GM20431 (cell line): Measurements from ENCODE around the gene SMARCC2.
"Not testable (repeated sequence)": the region's sequence is repeated elsewhere in the genome, so short reads cannot be mapped to it uniquely, and the experiment has no call there.

ENCODE experiments used
- in situ Hi-C: fragments of 300-500 bp; cut with MseI, MboI; formaldehyde crosslinking; loops from one replicate; pipeline ENCODE4 v1.15.0; 2020; ENCODE audit warnings: low sequenced_read_pairs; ENCODE audit not compliant: unreplicated experiment

The SMARCC2 gene

GRCh38 chr12:56127888-56128669 lies 61.2 kb downstream of the SMARCC2 start, which contains the start of gene ESYT1:
Gene ESYT1, plus strand, starts transcription at chr12:56128267. Its CDS starts 53 bp downstream, at chr12:56128320.
- in situ Hi-C loops: no loop called here

DNA sequence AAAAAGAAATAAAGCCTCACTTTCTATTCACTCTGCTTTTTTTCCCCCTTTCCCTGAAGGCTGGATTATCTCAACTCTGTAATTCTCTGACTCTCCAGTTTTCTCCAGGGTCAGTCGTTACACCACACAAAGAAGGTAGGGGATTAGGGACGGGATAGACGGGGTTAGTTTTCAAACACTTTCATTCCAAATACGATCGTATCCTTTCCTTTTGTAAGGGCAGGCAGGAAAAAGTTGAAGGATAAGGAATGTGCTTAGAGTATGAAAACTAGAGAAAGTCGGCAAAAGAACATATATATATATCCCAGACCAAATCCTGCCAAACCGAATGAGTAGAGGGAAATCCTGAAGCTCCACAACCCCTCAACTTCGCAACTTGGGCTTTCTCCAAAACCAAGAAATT lies 61.8 kb downstream of the SMARCC2 start:
- in situ Hi-C loops: no loop called here

- in situ Hi-C loops: no loop called here
Observed at GRCh38 chr12:56126732-56127239, 62.5 kb downstream of the SMARCC2 start.

GRCh38 chr12:56124133-56124532 lies 65.2 kb downstream of the SMARCC2 start:
- in situ Hi-C loops: no loop called here

DNA sequence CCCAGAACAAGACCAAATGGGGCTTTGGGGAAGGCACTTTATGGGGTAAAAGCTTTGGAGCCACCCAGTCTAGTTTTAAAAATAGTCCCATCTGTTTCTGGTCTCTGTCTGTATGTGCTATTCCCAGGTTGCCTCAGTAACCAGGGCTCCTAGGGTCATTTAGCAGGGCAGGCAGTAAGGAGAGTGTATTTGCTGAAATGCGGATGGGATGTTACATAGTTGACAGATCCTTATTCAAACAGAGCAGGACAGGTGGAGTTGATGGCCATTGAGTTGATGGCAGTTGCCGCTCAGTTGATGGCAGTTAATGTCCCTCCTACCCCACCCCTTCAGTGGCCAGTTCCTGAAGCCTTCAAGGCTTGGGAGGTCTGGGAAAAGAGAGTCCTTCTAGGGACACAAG lies 66.6 kb downstream of the SMARCC2 start:
- in situ Hi-C loops: no loop called here

- in situ Hi-C loops: no loop called here
Observed at GRCh38 chr12:56121204-56121870, 67.9 kb downstream of the SMARCC2 start.

DNA sequence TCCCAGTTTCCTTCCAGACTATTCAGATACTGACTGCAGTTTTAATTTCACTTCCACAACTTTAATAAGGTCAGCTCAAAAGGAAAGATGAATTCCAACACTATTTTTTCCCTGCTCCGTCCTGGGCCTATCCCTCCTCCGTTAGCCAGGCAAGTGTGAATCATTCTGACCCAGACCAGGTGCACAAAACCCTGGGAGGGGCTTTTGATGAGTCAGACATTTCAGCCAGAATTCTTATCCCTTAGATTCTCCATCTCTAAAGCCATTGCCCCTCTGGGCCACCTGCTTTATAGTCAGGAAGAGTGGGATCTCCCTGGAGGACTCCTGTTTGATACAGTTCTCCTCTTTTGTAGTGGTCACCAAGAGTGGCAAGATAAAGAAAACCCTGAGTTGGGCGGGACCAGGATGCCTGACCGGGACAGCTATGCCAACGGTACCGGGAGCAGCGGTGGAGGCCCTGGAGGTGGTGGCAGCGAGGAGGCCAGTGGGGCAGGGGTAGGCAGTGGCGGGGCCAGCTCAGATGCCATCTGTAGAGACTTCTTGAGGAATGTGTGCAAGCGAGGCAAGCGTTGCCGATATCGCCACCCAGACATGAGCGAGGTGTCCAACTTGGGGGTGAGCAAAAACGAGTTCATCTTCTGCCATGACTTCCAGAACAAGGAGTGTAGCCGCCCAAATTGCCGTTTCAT lies 69.0 kb downstream of the SMARCC2 start:
- in situ Hi-C loops: no loop called here

DNA sequence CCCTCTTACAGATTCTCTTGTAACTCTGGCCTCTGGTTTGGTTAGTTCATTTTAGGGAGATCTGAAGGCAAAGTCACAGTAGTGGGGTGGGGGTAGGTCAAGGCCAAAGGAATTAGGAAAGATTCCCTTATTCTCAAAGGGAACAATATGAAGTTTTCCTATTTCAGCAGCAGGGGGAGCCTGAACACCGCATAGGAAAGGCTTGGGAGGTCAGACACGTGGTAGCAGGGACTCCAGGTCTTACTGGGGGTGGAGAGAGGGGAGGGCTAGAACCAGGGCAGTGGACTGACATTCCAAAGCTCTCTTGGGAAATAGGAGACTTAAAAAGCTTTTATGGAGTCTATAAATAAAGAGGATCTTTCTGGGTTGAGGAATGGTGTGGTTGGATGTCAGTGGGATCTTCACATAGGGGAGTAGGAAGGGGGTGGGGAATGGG lies 69.9 kb downstream of the SMARCC2 start:
- in situ Hi-C loops: no loop called here

GRCh38 chr12:56118688-56119357 lies 70.5 kb downstream of the SMARCC2 start:
- in situ Hi-C loops: no loop called here

DNA sequence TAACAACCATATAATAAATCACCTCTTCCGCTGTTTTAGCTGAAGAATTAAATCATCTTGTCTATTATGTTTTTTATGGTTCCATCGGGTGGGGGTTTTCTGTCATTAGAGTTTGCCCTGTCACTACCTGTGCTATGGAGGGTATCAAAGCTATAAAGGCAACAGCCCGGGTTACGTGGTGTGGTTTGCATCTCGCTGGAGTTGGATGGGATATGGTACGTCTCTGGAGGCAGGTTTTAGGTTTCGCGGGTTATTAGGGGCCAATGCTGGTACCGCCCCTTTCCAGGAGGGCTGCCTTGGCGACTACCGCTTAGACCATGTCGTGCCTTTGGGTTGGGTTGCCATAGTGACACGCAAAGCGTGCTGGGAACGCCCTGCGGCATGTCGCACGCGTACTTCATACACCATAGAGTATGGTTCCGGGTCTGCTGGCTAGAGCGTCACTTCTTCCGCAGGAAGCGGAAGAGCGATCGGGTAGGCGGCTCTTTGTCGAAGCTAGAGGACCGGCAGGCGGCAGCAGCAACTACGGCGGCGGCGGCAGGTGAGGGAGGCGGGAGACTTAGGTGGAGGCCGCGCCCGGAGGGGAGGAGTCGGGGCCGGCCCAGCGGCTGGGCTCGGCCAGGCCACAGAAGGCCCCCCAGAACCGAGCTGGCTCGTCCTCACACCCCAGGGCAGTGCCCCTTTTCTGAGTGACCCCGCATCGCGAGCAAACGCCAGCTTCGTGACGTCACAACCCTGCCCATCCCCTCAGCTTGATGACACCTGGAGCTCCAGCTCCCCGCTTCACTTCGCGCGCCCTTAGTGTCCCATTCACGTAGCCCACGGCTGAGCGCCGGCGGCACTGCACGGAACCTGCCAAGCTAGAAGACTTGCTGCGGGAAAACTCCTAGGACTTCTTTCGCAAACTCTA lies 71.2 kb downstream of the SMARCC2 start, which contains the start of gene ZC3H10:
ZC3H10 (plus strand) TSS at position 489 of the 910 bp plus-strand sequence. CDS start 2,297 bp downstream, outside the sequence.
- in situ Hi-C loops: no loop called here

- in situ Hi-C loops: not testable (repeated sequence)
Observed at GRCh38 chr12:56117082-56117706, 72.1 kb downstream of the SMARCC2 start.

DNA sequence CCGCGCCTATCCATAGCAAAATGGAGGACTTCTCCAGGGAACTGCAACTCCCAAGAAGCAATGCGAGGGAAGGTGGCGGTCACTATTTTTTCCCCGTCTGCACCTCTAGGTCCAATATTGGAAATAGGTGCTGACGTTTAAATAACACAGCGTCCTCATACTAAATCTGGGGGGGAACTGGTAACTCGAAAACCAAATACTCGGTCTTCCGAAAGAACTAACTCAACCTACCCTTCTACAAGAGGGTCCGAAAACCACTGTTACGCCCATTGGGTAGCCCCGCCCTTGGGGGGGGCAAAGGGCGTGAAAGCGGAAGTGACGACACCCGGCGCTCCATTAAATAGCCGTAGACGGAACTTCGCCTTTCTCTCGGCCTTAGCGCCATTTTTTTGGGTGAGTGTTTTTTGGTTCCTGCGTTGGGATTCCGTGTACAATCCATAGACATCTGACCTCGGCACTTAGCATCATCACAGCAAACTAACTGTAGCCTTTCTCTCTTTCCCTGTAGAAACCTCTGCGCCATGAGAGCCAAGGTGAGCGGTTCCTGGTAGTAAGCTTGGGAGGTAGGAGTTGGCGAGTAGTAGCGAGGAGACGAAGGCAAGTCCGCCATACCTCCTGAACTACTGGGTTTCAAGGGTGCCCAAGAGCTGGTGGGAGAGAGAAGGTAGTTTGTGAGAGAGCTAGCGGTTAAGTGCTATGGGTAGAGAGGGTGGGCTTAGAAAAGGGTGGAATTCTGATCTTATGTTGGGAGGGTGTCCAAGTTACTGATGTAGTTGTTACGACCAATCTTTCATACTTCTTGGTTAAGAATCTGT lies 72.8 kb downstream of the SMARCC2 start, which contains the start of gene RPL41:
RPL41 (plus strand) TSS at position 367 of the 815 bp plus-strand sequence.
- in situ Hi-C loops: no loop called here

DNA sequence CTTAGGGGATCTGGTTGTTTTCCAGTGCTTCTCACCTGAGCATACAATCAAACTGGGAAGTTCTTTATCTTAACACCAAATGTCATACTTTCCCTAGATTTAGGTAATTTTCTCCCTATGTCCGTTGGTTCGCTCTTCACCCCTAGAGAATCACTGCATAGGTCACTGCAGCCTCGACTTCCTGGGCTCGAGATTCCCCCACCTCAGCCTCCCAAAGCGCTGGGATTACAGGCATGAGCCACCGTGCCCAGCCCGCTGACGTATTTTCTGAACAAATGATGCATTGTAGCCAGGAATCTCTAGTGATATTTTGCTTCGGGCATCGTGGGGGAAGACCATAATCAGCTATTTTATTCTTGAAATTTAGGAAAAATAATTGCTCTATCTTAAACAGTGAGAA lies 74.0 kb downstream of the SMARCC2 start:
- in situ Hi-C loops: no loop called here

- in situ Hi-C loops: no loop called here
Observed at GRCh38 chr12:56114084-56114483, 75.2 kb downstream of the SMARCC2 start.
